Stimulated activated naive CD8-positive, alpha-beta T cell treated with anti-CD3 and anti-CD28 coated beads, Interleukin-15, Interleukin-2, amounts not matched to agents 100 ng/mL and 50 ng/mL, for 24 hours (primary cell): ENCODE measurements around the gene OCSTAMP.
A peak's percentile ranks its signal among the peaks of the same experiment; 100 is the strongest.

ENCODE experiments used
- H3K27ac Mint-ChIP-seq: one replicate; pipeline ENCODE4 v1.8.0; 2021; ENCODE audit warnings: mild to moderate bottlenecking, mixed read lengths
- H3K27me3 Mint-ChIP-seq: one replicate; pipeline ENCODE4 v1.8.0; 2021; ENCODE audit warnings: mixed read lengths
- H3K36me3 Mint-ChIP-seq: one replicate; pipeline ENCODE4 v1.8.0; 2021; ENCODE audit warnings: low read depth, mixed read lengths
- H3K4me1 Mint-ChIP-seq: one replicate; pipeline ENCODE4 v1.8.0; 2021; ENCODE audit warnings: low read depth, mixed read lengths
- H3K4me3 Mint-ChIP-seq: one replicate; pipeline ENCODE4 v1.8.0; 2021; ENCODE audit warnings: mild to moderate bottlenecking, mixed read lengths
- H3K9me3 Mint-ChIP-seq: one replicate; pipeline ENCODE4 v1.8.0; 2021; ENCODE audit warnings: mixed read lengths

The OCSTAMP gene

GRCh38 chr20:46549188-46549972 is 1.1 kb downstream of the OCSTAMP start:
- no peaks in the 10 kb centered on the region for H3K36me3 Mint-ChIP-seq
- H3K27me3 Mint-ChIP-seq: no peaks in the 10 kb centered on the region
- H3K27ac Mint-ChIP-seq: no peak overlapping the region
- peaks cover 6% of the 10 kb centered on the region for H3K4me1 Mint-ChIP-seq
- H3K4me3 Mint-ChIP-seq: no peak overlapping the region
- no peaks in the 10 kb centered on the region for H3K9me3 Mint-ChIP-seq

DNA sequence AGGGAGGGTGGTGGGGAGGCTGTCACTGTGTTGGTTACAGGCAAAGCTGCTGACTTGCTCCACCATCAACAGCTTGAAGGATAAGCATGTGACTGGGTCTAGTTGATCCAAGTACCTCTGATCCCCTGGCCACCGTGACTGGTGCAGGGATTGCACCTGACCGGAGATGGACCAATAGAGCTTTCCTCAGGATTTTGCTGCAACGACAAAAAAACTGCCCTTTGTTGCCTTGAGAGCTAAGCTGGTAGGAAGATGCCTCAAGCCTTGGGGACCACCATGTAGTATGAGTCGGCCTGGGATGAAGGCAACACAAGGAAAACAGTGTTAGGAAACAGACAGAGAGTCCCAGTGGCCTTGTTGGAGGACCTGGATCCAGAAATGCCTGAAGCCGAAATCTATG is 1.8 kb downstream of the OCSTAMP start:
- H3K4me1 Mint-ChIP-seq: peaks cover 5% of the 10 kb centered on the region
- H3K4me3 Mint-ChIP-seq: no peak overlapping the region
- H3K36me3 Mint-ChIP-seq: no peaks in the 10 kb centered on the region
- no peak overlapping the region for H3K27ac Mint-ChIP-seq
- H3K9me3 Mint-ChIP-seq: no peaks in the 10 kb centered on the region
- H3K27me3 Mint-ChIP-seq: no peaks in the 10 kb centered on the region

- H3K9me3 Mint-ChIP-seq: no peaks in the 10 kb centered on the region
- H3K27me3 Mint-ChIP-seq: peaks cover 3% of the 10 kb centered on the region
- peaks cover 6% of the 10 kb centered on the region for H3K4me1 Mint-ChIP-seq
- H3K27ac Mint-ChIP-seq: no peak overlapping the region
- no peak overlapping the region for H3K4me3 Mint-ChIP-seq
- H3K36me3 Mint-ChIP-seq: no peaks in the 10 kb centered on the region
These were observed 2.5 kb downstream of the OCSTAMP start for GRCh38 chr20:46547995-46548394.

DNA sequence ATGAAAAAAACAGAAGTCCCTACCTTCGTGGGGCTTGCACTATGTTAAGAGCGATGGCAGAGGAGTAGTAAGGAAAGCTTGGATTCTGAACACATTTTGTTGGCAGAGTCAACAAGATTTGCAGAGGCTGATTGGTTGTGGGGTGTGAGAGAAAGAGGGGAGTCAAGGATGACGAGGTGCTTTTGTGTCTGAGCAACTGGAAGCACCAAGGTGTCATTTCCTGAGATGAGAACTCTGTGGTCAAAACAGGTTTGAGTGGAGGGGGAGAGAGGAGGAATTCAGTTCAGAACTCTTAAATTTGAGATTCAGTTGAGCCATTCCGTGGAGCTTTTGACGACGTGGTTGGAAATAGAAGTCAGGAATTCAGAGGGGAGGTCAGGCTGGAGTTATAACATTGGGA is 3.5 kb downstream of the OCSTAMP start:
- Mint-ChIP-seq H3K27me3 (peaks cover 8% of the 10 kb centered on the region), H3K9me3 (no peaks in the 10 kb centered on the region), H3K4me1 (peaks cover 6% of the 10 kb centered on the region)

GRCh38 chr20:46546298-46546697 is 4.2 kb downstream of the OCSTAMP start:
- H3K4me1 Mint-ChIP-seq: peaks cover 6% of the 10 kb centered on the region
- no peaks in the 10 kb centered on the region for H3K36me3 Mint-ChIP-seq
- no peak overlapping the region for H3K4me3 Mint-ChIP-seq

More for the DNA sequence above, 3.5 kb downstream of the OCSTAMP start:
- Mint-ChIP-seq H3K27ac (no peak overlapping the region), H3K36me3 (no peaks in the 10 kb centered on the region), H3K4me3 (no peak overlapping the region)

GRCh38 chr20:46545827-46546138 is 4.7 kb downstream of the OCSTAMP start:
- peaks cover 11% of the 10 kb centered on the region for H3K27me3 Mint-ChIP-seq
- H3K27ac Mint-ChIP-seq: peak overlapping the region; percentile 21

More at GRCh38 chr20:46546298-46546697, 4.2 kb downstream of the OCSTAMP start:
- peaks cover 8% of the 10 kb centered on the region for H3K27me3 Mint-ChIP-seq
- peak overlapping the region; percentile 21 for H3K27ac Mint-ChIP-seq
- H3K9me3 Mint-ChIP-seq: no peaks in the 10 kb centered on the region

DNA sequence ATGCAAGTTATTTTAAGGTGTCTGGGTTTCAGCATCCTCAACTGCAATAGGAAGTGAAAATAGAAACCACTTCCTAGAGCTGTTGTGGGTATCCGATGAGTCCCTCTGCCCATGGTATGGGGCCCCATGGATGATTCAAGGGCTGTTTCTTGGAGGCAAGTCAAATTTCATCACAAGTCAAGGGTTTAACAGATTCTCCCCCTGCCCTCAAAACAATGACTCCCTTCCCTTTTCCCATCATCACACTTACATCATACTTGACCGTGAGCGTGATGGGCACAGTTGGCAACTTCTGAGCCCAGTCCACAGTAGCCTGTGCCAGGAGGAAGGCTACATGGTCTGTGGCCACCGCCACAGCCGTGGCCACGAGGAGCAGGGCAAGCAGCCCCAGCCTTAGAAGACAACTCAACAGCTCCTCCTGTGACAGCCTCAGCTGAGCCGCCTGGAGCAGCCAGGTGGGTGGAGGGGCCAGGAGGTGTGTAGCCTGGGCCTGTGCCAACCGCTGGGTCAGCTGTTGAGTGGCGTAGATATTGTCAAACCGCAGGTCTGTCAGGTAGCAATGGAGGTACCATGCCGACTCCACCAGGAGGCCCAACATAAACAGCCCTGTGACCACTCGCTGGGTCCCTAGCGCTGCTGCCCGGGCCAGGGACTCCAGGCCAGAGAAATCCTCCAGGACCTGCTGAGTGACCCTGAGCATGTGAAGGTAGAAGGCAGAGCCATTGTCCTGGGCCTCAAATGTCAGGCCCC is 5.2 kb downstream of the OCSTAMP start:
- Mint-ChIP-seq H3K36me3 (no peaks in the 10 kb centered on the region), H3K4me1 (peaks cover 6% of the 10 kb centered on the region), H3K27ac (peak overlapping the region; percentile 82), H3K4me3 (peak overlapping the region; percentile 56), H3K27me3 (peaks cover 14% of the 10 kb centered on the region), H3K9me3 (no peaks in the 10 kb centered on the region)

More at GRCh38 chr20:46545827-46546138, 4.7 kb downstream of the OCSTAMP start:
- no peaks in the 10 kb centered on the region for H3K36me3 Mint-ChIP-seq
- H3K4me1 Mint-ChIP-seq: peaks cover 6% of the 10 kb centered on the region
- no peak overlapping the region for H3K4me3 Mint-ChIP-seq
- no peaks in the 10 kb centered on the region for H3K9me3 Mint-ChIP-seq

- H3K9me3 Mint-ChIP-seq: no peaks in the 10 kb centered on the region
- no peak overlapping the region for H3K27ac Mint-ChIP-seq
- H3K4me3 Mint-ChIP-seq: no peak overlapping the region
- peaks cover 14% of the 10 kb centered on the region for H3K27me3 Mint-ChIP-seq
- peaks cover 6% of the 10 kb centered on the region for H3K4me1 Mint-ChIP-seq
- H3K36me3 Mint-ChIP-seq: no peaks in the 10 kb centered on the region
These were observed 5.9 kb downstream of the OCSTAMP start for GRCh38 chr20:46544576-46544975.

DNA sequence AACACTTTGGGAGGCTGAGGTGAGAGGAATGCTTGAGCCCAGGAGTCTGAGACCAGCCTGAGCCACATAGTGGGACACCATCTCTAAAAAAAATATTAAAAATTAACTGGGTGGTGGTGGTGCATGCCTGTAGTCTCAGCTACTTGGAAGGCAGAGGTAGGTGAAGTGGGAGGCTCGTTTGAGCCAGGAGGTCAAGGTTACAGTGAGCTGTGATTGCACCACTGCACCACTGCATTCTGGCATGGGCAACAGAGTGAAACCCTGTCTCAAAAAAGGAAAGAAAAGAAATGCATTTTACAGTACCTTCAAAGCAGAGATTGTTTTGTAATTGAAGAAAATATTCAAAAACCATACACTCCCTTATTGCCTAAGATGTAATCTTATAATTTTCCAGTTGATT is 6.5 kb downstream of the OCSTAMP start:
- H3K27me3 Mint-ChIP-seq: peaks cover 19% of the 10 kb centered on the region
- no peak overlapping the region for H3K4me3 Mint-ChIP-seq
- H3K9me3 Mint-ChIP-seq: no peaks in the 10 kb centered on the region
- peaks cover 6% of the 10 kb centered on the region for H3K4me1 Mint-ChIP-seq
- no peaks in the 10 kb centered on the region for H3K36me3 Mint-ChIP-seq
- no peak overlapping the region for H3K27ac Mint-ChIP-seq

- Mint-ChIP-seq H3K9me3 (no peaks in the 10 kb centered on the region), H3K36me3 (no peaks in the 10 kb centered on the region), H3K27ac (no peak overlapping the region)
These were observed 7.4 kb downstream of the OCSTAMP start for GRCh38 chr20:46543033-46543432.

DNA sequence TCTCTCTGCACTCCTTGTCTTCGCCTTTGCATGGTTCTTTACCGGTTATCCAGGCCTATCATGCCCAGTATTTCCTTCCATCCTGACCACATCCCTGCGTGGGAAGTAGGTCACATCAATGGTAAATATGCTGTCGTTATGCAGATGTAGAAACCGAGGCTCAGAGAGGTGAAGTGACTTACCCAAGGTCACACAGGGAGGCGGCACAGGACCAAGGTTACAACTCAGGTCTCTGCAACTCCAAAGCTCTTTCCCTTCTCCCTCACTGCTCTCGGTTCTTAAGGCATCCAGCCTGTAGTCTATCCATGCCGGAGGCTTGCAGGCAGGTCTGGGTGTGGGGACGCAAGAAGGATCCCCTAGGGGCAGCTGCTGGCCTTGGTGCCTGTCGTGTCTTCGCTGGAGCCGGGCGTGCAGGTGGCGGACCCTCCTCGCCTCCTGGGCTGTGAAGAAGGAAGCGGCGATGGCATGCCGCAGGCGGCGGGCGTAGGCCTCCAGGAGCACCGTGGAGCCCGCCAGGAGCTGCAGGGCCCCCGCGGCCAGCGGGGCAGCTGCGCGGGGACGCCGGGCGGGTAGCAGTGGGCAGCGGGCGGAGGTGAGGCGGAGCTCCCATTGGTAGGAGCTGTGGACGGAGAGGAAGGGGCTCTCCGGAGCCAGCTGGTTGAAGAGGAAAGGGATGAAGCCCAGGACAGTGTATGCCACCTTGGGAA is 9.1 kb downstream of the OCSTAMP start:
- Mint-ChIP-seq H3K9me3 (no peaks in the 10 kb centered on the region), H3K36me3 (no peaks in the 10 kb centered on the region), H3K27me3 (peaks cover 36% of the 10 kb centered on the region), H3K4me3 (no peak overlapping the region), H3K27ac (no peak overlapping the region), H3K4me1 (peaks cover 6% of the 10 kb centered on the region)

More at GRCh38 chr20:46543033-46543432, 7.4 kb downstream of the OCSTAMP start:
- H3K4me1 Mint-ChIP-seq: peaks cover 6% of the 10 kb centered on the region
- peaks cover 26% of the 10 kb centered on the region for H3K27me3 Mint-ChIP-seq
- H3K4me3 Mint-ChIP-seq: no peak overlapping the region

DNA sequence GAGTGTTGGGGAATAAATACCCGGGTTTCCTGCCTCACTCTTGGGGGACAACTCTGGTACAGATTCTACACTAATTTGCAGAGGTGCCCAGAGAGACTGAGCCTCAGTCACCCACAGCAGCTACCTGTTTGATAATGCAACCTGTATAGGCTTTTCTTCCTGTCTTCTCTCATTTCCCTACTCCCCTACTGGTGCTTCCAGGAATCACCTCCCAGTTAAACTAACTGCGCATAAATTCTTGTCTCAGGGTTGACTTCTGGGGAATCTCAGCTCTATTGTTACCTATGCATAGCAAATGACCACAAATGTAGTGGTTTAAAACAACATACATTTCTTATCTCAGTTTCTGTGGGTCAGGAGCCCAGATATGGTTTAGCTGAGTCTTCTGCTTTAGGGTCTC is 11.3 kb downstream of the OCSTAMP start:
- H3K27me3 Mint-ChIP-seq: peaks cover 42% of the 10 kb centered on the region
- no peaks in the 10 kb centered on the region for H3K36me3 Mint-ChIP-seq
- no peak overlapping the region for H3K27ac Mint-ChIP-seq
- peaks cover 5% of the 10 kb centered on the region for H3K4me1 Mint-ChIP-seq
- H3K4me3 Mint-ChIP-seq: no peak overlapping the region
- no peaks in the 10 kb centered on the region for H3K9me3 Mint-ChIP-seq

DNA sequence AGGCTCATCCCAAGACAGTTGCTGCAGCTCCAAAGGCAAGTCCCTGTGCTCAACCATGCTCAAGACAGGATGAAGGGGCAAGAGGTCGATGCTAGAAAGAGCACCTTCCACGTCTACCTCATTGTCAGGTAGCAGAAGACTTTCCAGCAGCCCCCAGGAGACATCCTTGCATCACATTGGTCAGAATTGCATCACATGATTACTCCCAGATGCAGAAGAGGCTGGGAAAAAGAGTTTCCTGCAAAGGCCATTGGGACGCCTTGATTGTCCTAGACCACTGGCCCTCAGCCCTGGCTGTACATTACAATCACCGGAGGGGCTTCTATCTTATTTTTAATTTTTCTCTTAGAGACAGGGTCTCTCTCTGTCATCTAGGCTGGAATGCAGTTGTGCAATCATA is 19.8 kb downstream of the OCSTAMP start:
- Mint-ChIP-seq H3K27ac (no peak overlapping the region), H3K27me3 (peaks cover 23% of the 10 kb centered on the region), H3K4me1 (no peaks in the 10 kb centered on the region), H3K4me3 (no peak overlapping the region), H3K36me3 (no peaks in the 10 kb centered on the region), H3K9me3 (no peaks in the 10 kb centered on the region)

GRCh38 chr20:46523696-46524328 is 26.6 kb downstream of the OCSTAMP start:
- no peaks in the 10 kb centered on the region for H3K9me3 Mint-ChIP-seq
- no peaks in the 10 kb centered on the region for H3K4me1 Mint-ChIP-seq
- H3K27me3 Mint-ChIP-seq: peaks cover 28% of the 10 kb centered on the region
- no peak overlapping the region for H3K4me3 Mint-ChIP-seq
- H3K27ac Mint-ChIP-seq: no peak overlapping the region
- no peaks in the 10 kb centered on the region for H3K36me3 Mint-ChIP-seq

GRCh38 chr20:46523108-46523507 is 27.3 kb downstream of the OCSTAMP start:
- no peaks in the 10 kb centered on the region for H3K9me3 Mint-ChIP-seq
- no peak overlapping the region for H3K4me3 Mint-ChIP-seq
- H3K4me1 Mint-ChIP-seq: no peaks in the 10 kb centered on the region
- peaks cover 27% of the 10 kb centered on the region for H3K27me3 Mint-ChIP-seq
- H3K36me3 Mint-ChIP-seq: no peaks in the 10 kb centered on the region
- no peak overlapping the region for H3K27ac Mint-ChIP-seq
